ENCODE results near the gene SRMS. TPM values are rescaled to one million over a fixed set of nuclear protein-coding genes. Genes with fewer than 3 reads are reported as not detected.

Gene SRMS, protein sequence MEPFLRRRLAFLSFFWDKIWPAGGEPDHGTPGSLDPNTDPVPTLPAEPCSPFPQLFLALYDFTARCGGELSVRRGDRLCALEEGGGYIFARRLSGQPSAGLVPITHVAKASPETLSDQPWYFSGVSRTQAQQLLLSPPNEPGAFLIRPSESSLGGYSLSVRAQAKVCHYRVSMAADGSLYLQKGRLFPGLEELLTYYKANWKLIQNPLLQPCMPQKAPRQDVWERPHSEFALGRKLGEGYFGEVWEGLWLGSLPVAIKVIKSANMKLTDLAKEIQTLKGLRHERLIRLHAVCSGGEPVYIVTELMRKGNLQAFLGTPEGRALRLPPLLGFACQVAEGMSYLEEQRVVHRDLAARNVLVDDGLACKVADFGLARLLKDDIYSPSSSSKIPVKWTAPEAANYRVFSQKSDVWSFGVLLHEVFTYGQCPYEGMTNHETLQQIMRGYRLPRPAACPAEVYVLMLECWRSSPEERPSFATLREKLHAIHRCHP
- not detected for polyA plus RNA-seq (ENCODE audit: low read depth in 6 of 6)

GRCh38 chr20:63547725-63548480 is at the start of gene SRMS:
Gene SRMS, minus strand, starts transcription at chr20:63547749. Its CDS starts 286 bp downstream, at chr20:63547463.
- H3K9me3 Mint-ChIP-seq: no peaks in the 10 kb centered on the region
- ATAC-seq (ENCODE audit: low read depth in 2 of 2) (no peak), DNase-seq (no peak)
- no peaks in the 10 kb centered on the region for H3K36me3 Mint-ChIP-seq
- peak within 1 kb of the TSS in 1 of 6 donors; percentile 72 for H3K27ac Mint-ChIP-seq
- peaks cover 0 to 6% (median 0%) of the 10 kb centered on the region in 3 donors for H3K27me3 Mint-ChIP-seq
- peak within 1 kb of the TSS in 2 of 8 donors; percentile 24 to 34 for H3K4me3 Mint-ChIP-seq
- H3K4me1 Mint-ChIP-seq: peaks cover 50 to 64% (median 58%) of the 10 kb centered on the region in 3 donors

DNA sequence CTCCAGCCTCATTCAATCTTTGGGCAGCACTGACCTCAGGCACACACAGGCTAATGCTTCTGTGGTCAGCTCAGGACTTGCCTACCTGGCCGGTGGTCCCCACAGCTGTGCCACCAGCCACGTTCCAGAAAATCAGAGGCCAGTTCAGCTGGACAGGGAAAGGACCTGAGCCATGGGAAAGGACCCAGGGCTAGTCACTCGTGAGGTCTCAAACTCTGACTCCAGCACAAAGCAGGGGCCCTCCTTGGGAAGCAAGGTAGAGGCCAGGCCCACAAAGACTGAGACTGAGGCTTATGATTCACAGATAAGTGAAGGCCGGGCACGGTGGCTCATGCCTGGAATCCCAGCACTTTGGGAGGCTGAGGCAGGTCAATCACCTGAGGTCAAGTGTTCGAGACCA is 48.9 kb upstream of the SRMS start:
- Mint-ChIP-seq H3K27me3 (no peaks in the 10 kb centered on the region), H3K4me3 (no peak overlapping the region), H3K4me1 (peaks cover 3 to 6% (median 5%) of the 10 kb centered on the region in 3 donors), H3K9me3 (no peaks in the 10 kb centered on the region), H3K36me3 (peaks cover 5 to 14% of the 10 kb centered on the region in 2 donors), H3K27ac (no peak overlapping the region)
- ATAC-seq (ENCODE audit: low read depth in 2 of 2) (no peak), DNase-seq (no peak)

- H3K27me3 Mint-ChIP-seq: no peaks in the 10 kb centered on the region
- ATAC-seq (ENCODE audit: low read depth in 2 of 2): no peak
These were observed 48.0 kb upstream of the SRMS start for GRCh38 chr20:63595416-63596127.

GRCh38 chr20:63594043-63594561 is 46.6 kb upstream of the SRMS start:
- DNase-seq: no peak
- no peak overlapping the region for H3K4me3 Mint-ChIP-seq
- peak overlapping the region in 1 of 6 donors; percentile 73 for H3K27ac Mint-ChIP-seq
- no peaks in the 10 kb centered on the region for H3K9me3 Mint-ChIP-seq
- no peaks in the 10 kb centered on the region for H3K27me3 Mint-ChIP-seq
- H3K4me1 Mint-ChIP-seq: peaks cover 0 to 4% (median 0%) of the 10 kb centered on the region in 3 donors
- H3K36me3 Mint-ChIP-seq: peaks cover 5 to 7% of the 10 kb centered on the region in 2 donors
- no peak for ATAC-seq (ENCODE audit: low read depth in 2 of 2)

More at GRCh38 chr20:63595416-63596127, 48.0 kb upstream of the SRMS start:
- Mint-ChIP-seq H3K27ac (no peak overlapping the region), H3K4me1 (peaks cover 3 to 6% (median 5%) of the 10 kb centered on the region in 3 donors), H3K9me3 (no peaks in the 10 kb centered on the region), H3K4me3 (no peak overlapping the region), H3K36me3 (peaks cover 10 to 14% of the 10 kb centered on the region in 2 donors)
- no peak for DNase-seq

- ATAC-seq (ENCODE audit: low read depth in 2 of 2) (no peak), DNase-seq (no peak)
- Mint-ChIP-seq H3K27me3 (no peaks in the 10 kb centered on the region), H3K4me3 (no peak overlapping the region), H3K36me3 (peaks cover 5 to 7% of the 10 kb centered on the region in 2 donors), H3K27ac (no peak overlapping the region), H3K4me1 (peaks cover 6 to 12% (median 7%) of the 10 kb centered on the region in 3 donors), H3K9me3 (no peaks in the 10 kb centered on the region)
These were observed 45.1 kb upstream of the SRMS start for GRCh38 chr20:63592661-63593060.

DNA sequence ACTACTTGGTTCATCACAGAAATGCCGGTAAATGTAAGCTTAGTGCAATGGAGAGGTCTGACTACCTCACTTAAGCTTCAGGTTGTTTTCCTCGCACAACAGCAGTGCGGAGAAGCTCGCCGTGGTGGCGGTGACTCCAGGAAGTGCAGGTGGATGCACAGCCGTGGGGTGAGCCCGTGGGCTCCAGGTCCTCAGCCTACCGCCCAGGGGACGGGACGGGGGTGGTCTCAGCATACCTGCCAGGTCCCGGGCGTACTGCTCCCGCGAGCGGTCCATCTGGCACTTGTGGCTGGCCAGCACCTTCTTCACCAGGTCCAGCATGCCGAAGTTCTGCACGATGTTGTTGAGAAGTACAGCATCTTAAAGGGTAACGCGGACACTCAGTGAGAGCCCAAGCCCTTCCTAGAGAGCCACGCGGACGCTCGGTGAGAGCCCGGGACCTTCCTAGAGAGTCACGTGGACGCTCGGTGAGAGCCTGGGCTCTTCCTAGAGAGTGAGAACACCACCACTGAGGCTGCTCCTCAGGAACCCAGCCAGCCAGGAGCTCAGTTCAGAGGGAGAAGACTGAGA is 44.3 kb upstream of the SRMS start:
- H3K4me1 Mint-ChIP-seq: peaks cover 6 to 13% (median 11%) of the 10 kb centered on the region in 3 donors
- H3K9me3 Mint-ChIP-seq: no peaks in the 10 kb centered on the region
- H3K4me3 Mint-ChIP-seq: no peak overlapping the region
- H3K36me3 Mint-ChIP-seq: peaks cover 5 to 7% of the 10 kb centered on the region in 2 donors
- ATAC-seq (ENCODE audit: low read depth in 2 of 2) (no peak), DNase-seq (no peak)
- H3K27me3 Mint-ChIP-seq: no peaks in the 10 kb centered on the region
- no peak overlapping the region for H3K27ac Mint-ChIP-seq

DNA sequence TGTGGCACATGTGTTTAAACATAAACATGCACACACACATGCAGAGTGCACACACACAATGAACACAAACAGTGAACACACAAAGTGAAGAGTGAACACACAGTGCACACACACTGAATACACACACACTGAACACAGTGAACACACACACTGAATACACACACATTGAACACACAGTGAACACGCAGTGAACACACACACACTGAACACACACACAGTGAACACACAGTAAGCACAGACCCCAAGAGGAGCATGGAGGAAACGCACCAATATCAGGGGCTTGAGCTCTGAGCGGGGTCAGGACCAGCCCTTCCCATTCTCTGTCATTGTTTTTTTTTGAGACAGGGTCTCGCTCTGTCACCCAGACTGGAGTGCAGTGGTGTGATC is 43.6 kb upstream of the SRMS start:
- Mint-ChIP-seq H3K4me3 (no peak overlapping the region), H3K9me3 (no peaks in the 10 kb centered on the region), H3K27me3 (no peaks in the 10 kb centered on the region), H3K4me1 (peaks cover 6 to 13% (median 11%) of the 10 kb centered on the region in 3 donors), H3K36me3 (peaks cover 5 to 7% of the 10 kb centered on the region in 2 donors), H3K27ac (peak overlapping the region in 2 of 6 donors; percentile 59 to 84)
- DNase-seq: no peak
- ATAC-seq (ENCODE audit: low read depth in 2 of 2): no peak

GRCh38 chr20:63590218-63591146 is 42.9 kb upstream of the SRMS start:
- Mint-ChIP-seq H3K27ac (peak overlapping the region in 2 of 6 donors; percentile 58 to 59), H3K4me3 (no peak overlapping the region), H3K9me3 (no peaks in the 10 kb centered on the region), H3K27me3 (no peaks in the 10 kb centered on the region), H3K36me3 (peaks cover 5 to 7% of the 10 kb centered on the region in 2 donors), H3K4me1 (peaks cover 11 to 13% (median 11%) of the 10 kb centered on the region in 3 donors)
- ATAC-seq (ENCODE audit: low read depth in 2 of 2) (no peak), DNase-seq (no peak)

DNA sequence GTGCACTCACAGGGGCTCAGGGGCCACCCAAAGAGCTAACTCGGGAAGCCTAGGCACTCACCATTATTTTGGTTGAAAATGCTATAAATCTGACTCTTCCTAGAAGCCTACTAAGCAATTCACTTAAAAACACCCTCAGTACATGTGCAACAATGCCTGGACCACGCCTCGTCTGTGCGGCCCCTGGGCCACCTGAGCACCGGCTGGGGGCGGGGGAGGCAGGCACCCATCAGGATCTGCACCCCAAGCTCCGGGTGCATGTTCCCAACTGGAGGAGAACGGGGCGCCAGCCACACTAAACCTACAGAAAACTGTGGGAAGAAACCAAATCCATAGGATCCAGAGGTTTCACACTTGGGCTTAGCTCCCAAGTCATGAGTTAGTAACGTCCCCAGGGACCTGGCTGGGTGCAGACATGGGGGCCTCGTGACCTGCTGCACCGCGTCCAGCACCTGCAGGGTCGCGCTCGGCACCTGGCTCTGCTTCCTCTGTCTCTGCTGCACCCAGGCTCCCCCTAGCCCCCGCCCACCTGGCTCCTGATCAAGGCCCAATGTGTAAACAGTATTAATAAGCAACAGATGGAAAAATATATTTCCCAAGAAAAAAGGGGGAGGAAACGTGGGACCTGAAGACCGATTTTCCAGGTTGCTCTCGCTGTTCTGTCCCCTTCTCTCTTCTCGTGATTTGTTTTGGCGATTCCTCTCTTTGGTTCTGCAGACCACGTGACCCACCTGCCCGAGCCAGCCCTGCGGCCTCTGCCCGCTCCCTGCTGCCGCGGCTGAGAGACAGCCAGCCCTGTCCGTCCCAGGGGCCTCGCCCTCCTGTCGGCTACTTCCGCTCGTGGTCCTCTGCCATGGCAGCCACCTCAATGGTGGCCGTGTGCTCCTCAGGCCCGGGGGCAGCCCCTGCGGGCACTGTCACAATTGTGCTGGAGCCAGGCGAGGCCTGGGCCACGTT is 42.0 kb upstream of the SRMS start:
- H3K27me3 Mint-ChIP-seq: no peaks in the 10 kb centered on the region
- no peaks in the 10 kb centered on the region for H3K9me3 Mint-ChIP-seq
- peaks cover 11 to 13% (median 11%) of the 10 kb centered on the region in 3 donors for H3K4me1 Mint-ChIP-seq
- ATAC-seq (ENCODE audit: low read depth in 2 of 2) (no peak), DNase-seq (no peak)
- peak overlapping the region in 3 of 6 donors; percentile 50 to 86 (median 59) for H3K27ac Mint-ChIP-seq
- peaks cover 5 to 7% of the 10 kb centered on the region in 2 donors for H3K36me3 Mint-ChIP-seq
- H3K4me3 Mint-ChIP-seq: no peak overlapping the region

GRCh38 chr20:63588641-63589041 is 41.1 kb upstream of the SRMS start:
- Mint-ChIP-seq H3K36me3 (peaks cover 5 to 7% of the 10 kb centered on the region in 2 donors), H3K4me3 (no peak overlapping the region), H3K4me1 (peaks cover 11 to 13% (median 11%) of the 10 kb centered on the region in 3 donors), H3K27ac (peak overlapping the region in 1 of 6 donors; percentile 82), H3K27me3 (no peaks in the 10 kb centered on the region), H3K9me3 (no peaks in the 10 kb centered on the region)
- ATAC-seq (ENCODE audit: low read depth in 2 of 2) (no peak), DNase-seq (no peak)
